Gastroesophageal sphincter (tissue), 4 donors: ENCODE results near the gene PMAIP1. TPM values are rescaled to one million over a fixed set of nuclear protein-coding genes. Genes with fewer than 3 reads are reported as not detected.

Source experiments
- ATAC-seq: fragments of 150-250 bp; one replicate; pipeline ENCODE4 v1.9.1; 2016; ENCODE audit warnings: mild to moderate bottlenecking, moderate library complexity
- H3K27ac ChIP-seq, 4 donors: fragments of 200-600 bp; sonication (generic) in 3 of 4; 1 replicate in 3 of 4; 2 replicates in 1 of 4; pipeline ENCODE4 v1.5.1; 2016 to 2019
- H3K27me3 ChIP-seq: fragments of 200-600 bp; sonication (generic); one replicate; pipeline ENCODE4 v1.5.1; 2019
- H3K36me3 ChIP-seq, 2 donors: fragments of 200-600 bp; sonication (generic); one replicate each; pipeline ENCODE4 v1.5.1; 2019; ENCODE audit warnings: control low read depth in 1 of 2
- H3K4me1 ChIP-seq, 3 donors: fragments of 200-600 bp; sonication (generic); 1 replicate in 2 of 3; 2 replicates in 1 of 3; pipeline ENCODE4 v1.5.1; 2016 to 2019; ENCODE audit warnings: control low read depth in 2 of 3
- H3K4me3 ChIP-seq, 2 donors: fragments of 200-600 bp; sonication (generic); one replicate each; pipeline ENCODE4 v1.5.1; 2019; ENCODE audit warnings: mild to moderate bottlenecking in 1 of 2, moderate library complexity in 1 of 2
- H3K9me3 ChIP-seq, 3 donors: fragments of 200-600 bp; sonication (generic); one replicate each; pipeline ENCODE4 v1.5.1; 2017 to 2019; ENCODE audit warnings: control low read depth in 2 of 3
- EP300 ChIP-seq: sonication (generic); formaldehyde crosslinking; IDR thresholded peaks from one replicate; pipeline ENCODE4 v1.6.1; 2017; ENCODE audit warnings: antibody characterized with exemption, mild to moderate bottlenecking
- POLR2A ChIP-seq, 2 donors: fragments of 450-650 bp; IDR thresholded peaks; one replicate each; pipeline ENCODE4 v1.6.1; 2017; ENCODE audit warnings: antibody characterized with exemption in 2 of 2, mild to moderate bottlenecking in 2 of 2, moderate library complexity in 1 of 2
- POLR2AphosphoS5 ChIP-seq: sonication (generic); formaldehyde crosslinking; IDR thresholded peaks from one replicate; pipeline ENCODE4 v1.6.1; 2017; ENCODE audit warnings: antibody characterized with exemption
- WGBS, 2 donors: methylation state at CpG; one replicate each; pipeline ENCODE4 v1.1.5; 2018; ENCODE audit warnings: low coverage in 1 of 2; 5-methylcytosine and 5-hydroxymethylcytosine counted together
- total RNA-seq, 4 donors: library from RNA; depleted of rRNA; stranded (reverse); fragments of >200 nt; gene quantifications; one replicate each; pipeline ENCODE4 v1.1.0, GENCODE V29; 2016
- TF ChIP-seq, protein P1 (sequence below), 4 experiments: fragments of 200-600 bp in 2 of 4; fragments of 450-650 bp in 2 of 4; sonication (generic) in 1 of 4; IDR thresholded peaks; one replicate each; pipeline ENCODE4 v1.5.1; 2017 to 2019; ENCODE audit warnings: antibody characterized with exemption in 4 of 4, mild to moderate bottlenecking in 2 of 4, moderate library complexity in 2 of 4

The PMAIP1 gene
- total RNA-seq, 4 donors from 2014 or later, result 1.2 to 2.7 (median 1.3) TPM; not detected in 1

DNA sequence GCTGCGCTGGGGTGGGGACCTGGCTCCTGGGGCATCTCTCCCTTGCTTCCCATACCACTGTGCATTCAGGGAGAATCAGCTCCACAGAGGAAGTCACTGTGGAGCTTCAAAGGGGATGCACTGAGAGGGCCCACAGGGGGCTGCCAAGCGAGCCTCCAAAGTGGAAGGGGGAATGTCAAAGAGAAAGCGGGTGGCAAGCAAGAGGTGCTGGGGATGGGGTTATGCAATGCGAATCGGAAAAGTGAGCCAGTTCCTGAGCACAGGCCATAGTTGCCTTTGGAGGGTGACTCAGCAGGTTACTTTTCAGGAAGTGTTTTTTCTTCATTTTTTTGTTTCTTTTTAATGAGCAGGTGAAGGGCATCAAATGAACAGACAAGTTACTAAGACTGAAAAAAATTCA is 17.6 kb downstream of the PMAIP1 start:
- no peak overlapping the region for H3K4me3 ChIP-seq
- WGBS, 2 donors, result 85 to 96% methylated on average over 3 to 5 of the region's 5 CpGs
- TF ChIP-seq POLR2AphosphoS5, result no peak
- TF ChIP-seq, protein P1, sequence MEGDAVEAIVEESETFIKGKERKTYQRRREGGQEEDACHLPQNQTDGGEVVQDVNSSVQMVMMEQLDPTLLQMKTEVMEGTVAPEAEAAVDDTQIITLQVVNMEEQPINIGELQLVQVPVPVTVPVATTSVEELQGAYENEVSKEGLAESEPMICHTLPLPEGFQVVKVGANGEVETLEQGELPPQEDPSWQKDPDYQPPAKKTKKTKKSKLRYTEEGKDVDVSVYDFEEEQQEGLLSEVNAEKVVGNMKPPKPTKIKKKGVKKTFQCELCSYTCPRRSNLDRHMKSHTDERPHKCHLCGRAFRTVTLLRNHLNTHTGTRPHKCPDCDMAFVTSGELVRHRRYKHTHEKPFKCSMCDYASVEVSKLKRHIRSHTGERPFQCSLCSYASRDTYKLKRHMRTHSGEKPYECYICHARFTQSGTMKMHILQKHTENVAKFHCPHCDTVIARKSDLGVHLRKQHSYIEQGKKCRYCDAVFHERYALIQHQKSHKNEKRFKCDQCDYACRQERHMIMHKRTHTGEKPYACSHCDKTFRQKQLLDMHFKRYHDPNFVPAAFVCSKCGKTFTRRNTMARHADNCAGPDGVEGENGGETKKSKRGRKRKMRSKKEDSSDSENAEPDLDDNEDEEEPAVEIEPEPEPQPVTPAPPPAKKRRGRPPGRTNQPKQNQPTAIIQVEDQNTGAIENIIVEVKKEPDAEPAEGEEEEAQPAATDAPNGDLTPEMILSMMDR (IDR thresholded peaks at IDR 0.05), result no peak
- TF ChIP-seq EP300, result no peak
- TF ChIP-seq POLR2A (IDR thresholded peaks at IDR 0.05), result no peak
- H3K4me1 ChIP-seq, result peaks cover 0 to 6% (median 0%) of the 10 kb centered on the region in 3 donors
- no peak overlapping the region for H3K27ac ChIP-seq
- no peak for ATAC-seq
- H3K36me3 ChIP-seq, result no peaks in the 10 kb centered on the region
- no peaks in the 10 kb centered on the region for H3K27me3 ChIP-seq
- peaks cover 0 to 5% (median 0%) of the 10 kb centered on the region in 3 donors for H3K9me3 ChIP-seq

DNA sequence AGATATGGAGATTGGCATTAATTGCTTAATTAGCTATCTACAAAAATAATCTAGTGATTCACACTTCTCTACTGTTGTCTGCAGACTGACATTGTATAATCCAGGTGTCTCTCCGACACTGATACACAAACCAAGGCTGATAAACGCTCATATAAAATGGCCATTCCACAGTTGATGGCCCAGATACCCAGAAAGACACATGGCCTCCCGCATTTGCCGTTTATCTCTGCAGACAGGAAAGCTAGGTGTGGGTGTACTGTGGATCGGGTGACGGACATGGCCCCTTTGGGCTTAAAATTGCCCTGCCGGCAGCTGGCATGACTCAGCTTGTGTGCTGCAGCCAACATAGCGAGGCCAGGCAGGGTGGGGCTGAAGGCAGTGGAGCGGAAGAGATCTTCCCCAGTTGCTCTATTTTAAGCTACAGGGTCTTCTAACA is 18.5 kb downstream of the PMAIP1 start:
- Histone ChIP-seq H3K27me3 (no peaks in the 10 kb centered on the region), H3K9me3 (no peaks in the 10 kb centered on the region), H3K27ac (peak overlapping the region in 3 of 4 donors; percentile 46 to 67 (median 57)), H3K36me3 (no peaks in the 10 kb centered on the region), H3K4me1 (peaks cover 0 to 6% (median 0%) of the 10 kb centered on the region in 3 donors), H3K4me3 (no peak overlapping the region)
- 5 to 48% methylated on average over 2 to 4 of the region's 9 CpGs for WGBS, 2 donors
- ATAC-seq, result peak; percentile 80
- TF ChIP-seq, protein P1 (IDR thresholded peaks at IDR 0.05), result no peak
- TF ChIP-seq EP300 (no peak), POLR2A (IDR thresholded peaks at IDR 0.05) (no peak), POLR2AphosphoS5 (no peak)

- H3K27ac ChIP-seq, result peak overlapping the region in 3 of 4 donors; percentile 4 to 57 (median 46)
- no peak overlapping the region for H3K4me3 ChIP-seq
- no peak for ATAC-seq
- H3K9me3 ChIP-seq, result no peaks in the 10 kb centered on the region
- no peaks in the 10 kb centered on the region for H3K36me3 ChIP-seq
- WGBS, 2 donors, result 56 to 87% methylated on average over 2 to 6 of the region's 6 CpGs
- H3K4me1 ChIP-seq, result peaks cover 0 to 6% (median 0%) of the 10 kb centered on the region in 3 donors
- H3K27me3 ChIP-seq, result no peaks in the 10 kb centered on the region
- TF ChIP-seq POLR2A (IDR thresholded peaks at IDR 0.05) (no peak), EP300 (no peak), POLR2AphosphoS5 (no peak)
- TF ChIP-seq, protein P1 (IDR thresholded peaks at IDR 0.05), result no peak
Measured at GRCh38 chr18:59918997-59919396, 19.2 kb downstream of the PMAIP1 start.

GRCh38 chr18:59921384-59921891 is 21.6 kb downstream of the PMAIP1 start:
- Histone ChIP-seq H3K9me3 (no peaks in the 10 kb centered on the region), H3K27me3 (no peaks in the 10 kb centered on the region), H3K4me1 (peaks cover 0 to 6% (median 0%) of the 10 kb centered on the region in 3 donors), H3K4me3 (no peak overlapping the region), H3K36me3 (no peaks in the 10 kb centered on the region), H3K27ac (no peak overlapping the region)
- TF ChIP-seq EP300 (no peak), POLR2AphosphoS5 (no peak), POLR2A (IDR thresholded peaks at IDR 0.05) (no peak)
- TF ChIP-seq, protein P1 (IDR thresholded peaks at IDR 0.05), result no peak
- WGBS, 2 donors, result 78 to 91% methylated on average over 1 to 2 of the region's 2 CpGs
- ATAC-seq, result no peak

DNA sequence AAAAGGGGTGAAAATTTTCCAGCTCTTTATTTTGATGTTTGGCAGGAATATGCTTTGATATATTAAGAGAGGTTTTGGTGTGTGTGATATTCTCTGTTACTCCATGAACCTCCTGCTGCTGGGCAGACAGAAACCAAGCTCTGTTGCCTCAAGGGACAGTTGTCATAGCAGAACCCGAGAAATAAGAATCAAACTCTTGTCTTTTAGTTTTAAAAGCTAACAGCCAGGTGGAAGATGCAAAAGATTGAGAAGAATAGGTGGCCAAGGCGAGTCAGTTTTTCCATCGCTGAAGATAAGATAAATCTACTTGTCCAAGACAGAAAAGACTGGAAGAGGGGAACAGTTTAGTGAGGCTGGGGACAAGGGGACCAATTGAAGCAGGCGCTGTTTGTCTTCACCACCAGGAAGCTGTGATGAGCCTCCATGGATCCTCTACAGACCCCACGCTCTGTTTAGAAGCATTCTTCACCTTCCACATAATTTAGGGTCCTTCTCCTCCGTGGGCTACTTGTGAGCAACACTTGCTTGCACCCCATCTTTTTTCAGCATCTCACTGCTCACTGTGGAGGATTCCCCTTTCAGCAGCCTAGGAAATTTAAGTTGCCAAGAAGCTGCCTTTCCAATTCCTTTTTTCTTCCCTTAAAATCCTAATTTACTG is 23.9 kb downstream of the PMAIP1 start:
- H3K27ac ChIP-seq, result no peak overlapping the region
- no peak for ATAC-seq
- 84 to 85% methylated on average over 4 to 6 of the region's 6 CpGs for WGBS, 2 donors
- no peak overlapping the region for H3K4me3 ChIP-seq
- TF ChIP-seq, protein P1 (IDR thresholded peaks at IDR 0.05), result no peak
- TF ChIP-seq EP300, result no peak
- TF ChIP-seq POLR2AphosphoS5, result no peak
- TF ChIP-seq POLR2A (IDR thresholded peaks at IDR 0.05), result no peak
- no peaks in the 10 kb centered on the region for H3K36me3 ChIP-seq
- H3K4me1 ChIP-seq, result no peaks in the 10 kb centered on the region
- H3K9me3 ChIP-seq, result no peaks in the 10 kb centered on the region
- H3K27me3 ChIP-seq, result no peaks in the 10 kb centered on the region
